Activated CD8-positive, alpha-beta memory T cell treated with anti-CD3 and anti-CD28 coated beads, Interleukin-2, amount 10 ng/mL, durations not matched to agents 7 days and 5 days (primary cell): ENCODE results near the gene GPC6. TPM values are rescaled to one million over a fixed set of nuclear protein-coding genes. Genes with fewer than 3 reads are reported as not detected.

Experiments used
- ATAC-seq: fragments of 150-1000 bp; cut with Tn5 transposase; one replicate; pipeline ENCODE4 v1.10.0; 2021; ENCODE audit warnings: moderate library complexity
- CTCF ChIA-PET: fragments of 350-600 bp; sonication (Branson Sonifier 250); formaldehyde crosslinking; loops from one replicate; lab custom pipeline; 2021; ENCODE audit warnings: antibody characterized with exemption; lab: Charles Lee
- DNase-seq: peaks from one replicate; pipeline ENCODE4 v3.0.0-alpha.2; 2020
- H3K27ac Mint-ChIP-seq: one replicate; pipeline ENCODE4 v1.8.0; 2021; ENCODE audit warnings: mild to moderate bottlenecking, mixed read lengths
- H3K27me3 Mint-ChIP-seq: one replicate; pipeline ENCODE4 v1.8.0; 2021; ENCODE audit warnings: mixed read lengths
- H3K36me3 Mint-ChIP-seq: one replicate; pipeline ENCODE4 v1.8.0; 2021; ENCODE audit warnings: mild to moderate bottlenecking, mixed read lengths
- H3K4me1 Mint-ChIP-seq: one replicate; pipeline ENCODE4 v1.8.0; 2021; ENCODE audit warnings: mixed read lengths
- H3K4me3 Mint-ChIP-seq: one replicate; pipeline ENCODE4 v1.8.0; 2021; ENCODE audit warnings: mild to moderate bottlenecking, moderate library complexity, mixed read lengths
- H3K9me3 Mint-ChIP-seq: one replicate; pipeline ENCODE4 v1.8.0; 2022; ENCODE audit warnings: low read depth, mixed read lengths
- total RNA-seq, 2 experiments: library from RNA; stranded (reverse); gene quantifications; one replicate each; pipeline ENCODE4 v1.2.3, GENCODE V29; 2021

The GPC6 gene
- total RNA-seq, 2 experiments from 2014 or later = not detected

- Mint-ChIP-seq H3K36me3 (no peaks in the 10 kb centered on the region), H3K27me3 (no peaks in the 10 kb centered on the region), H3K4me1 (no peaks in the 10 kb centered on the region), H3K9me3 (no peaks in the 10 kb centered on the region), H3K4me3 (no peak overlapping the region), H3K27ac (no peak overlapping the region)
- DNase-seq (no peak), ATAC-seq (no peak)
- CTCF ChIA-PET = no interaction called here
Observed at GRCh38 chr13:93925990-93926389, 699.4 kb downstream of the GPC6 start.

- Mint-ChIP-seq H3K4me3 (no peak overlapping the region), H3K27ac (no peak overlapping the region), H3K9me3 (no peaks in the 10 kb centered on the region), H3K27me3 (no peaks in the 10 kb centered on the region), H3K36me3 (no peaks in the 10 kb centered on the region), H3K4me1 (no peaks in the 10 kb centered on the region)
- no peak for ATAC-seq
- CTCF ChIA-PET = no interaction called here
- no peak for DNase-seq
Observed at GRCh38 chr13:93926425-93926824, 699.8 kb downstream of the GPC6 start.

- H3K27ac Mint-ChIP-seq = no peak overlapping the region
- no peaks in the 10 kb centered on the region for H3K27me3 Mint-ChIP-seq
- no peaks in the 10 kb centered on the region for H3K36me3 Mint-ChIP-seq
- H3K4me1 Mint-ChIP-seq = no peaks in the 10 kb centered on the region
- no peak for DNase-seq
- CTCF ChIA-PET = no interaction called here
- H3K4me3 Mint-ChIP-seq = no peak overlapping the region
- ATAC-seq = no peak
- H3K9me3 Mint-ChIP-seq = no peaks in the 10 kb centered on the region
Observed at GRCh38 chr13:93927431-93927830, 700.8 kb downstream of the GPC6 start.

- no peak overlapping the region for H3K4me3 Mint-ChIP-seq
- H3K4me1 Mint-ChIP-seq = no peaks in the 10 kb centered on the region
- DNase-seq = no peak
- H3K27me3 Mint-ChIP-seq = no peaks in the 10 kb centered on the region
- ATAC-seq = no peak
- CTCF ChIA-PET = no interaction called here
- H3K27ac Mint-ChIP-seq = no peak overlapping the region
- no peaks in the 10 kb centered on the region for H3K9me3 Mint-ChIP-seq
- no peaks in the 10 kb centered on the region for H3K36me3 Mint-ChIP-seq
Observed at GRCh38 chr13:93932901-93933300, 706.3 kb downstream of the GPC6 start.

- no peaks in the 10 kb centered on the region for H3K4me1 Mint-ChIP-seq
- CTCF ChIA-PET = no interaction called here
- H3K9me3 Mint-ChIP-seq = no peaks in the 10 kb centered on the region
- no peak for DNase-seq
- no peak overlapping the region for H3K4me3 Mint-ChIP-seq
- ATAC-seq = no peak
- no peak overlapping the region for H3K27ac Mint-ChIP-seq
- H3K36me3 Mint-ChIP-seq = no peaks in the 10 kb centered on the region
- H3K27me3 Mint-ChIP-seq = no peaks in the 10 kb centered on the region
Observed at GRCh38 chr13:93936901-93937300, 710.3 kb downstream of the GPC6 start.

GRCh38 chr13:93941444-93941843, 714.8 kb downstream of the GPC6 start:
- H3K4me1 Mint-ChIP-seq = no peaks in the 10 kb centered on the region
- no peak overlapping the region for H3K4me3 Mint-ChIP-seq
- no peaks in the 10 kb centered on the region for H3K27me3 Mint-ChIP-seq
- H3K9me3 Mint-ChIP-seq = no peaks in the 10 kb centered on the region
- ATAC-seq (no peak), DNase-seq (no peak)
- CTCF ChIA-PET = no interaction called here
- no peak overlapping the region for H3K27ac Mint-ChIP-seq
- H3K36me3 Mint-ChIP-seq = no peaks in the 10 kb centered on the region

GRCh38 chr13:93942016-93942415, 715.4 kb downstream of the GPC6 start:
- no peaks in the 10 kb centered on the region for H3K4me1 Mint-ChIP-seq
- ATAC-seq = no peak
- DNase-seq = no peak
- H3K4me3 Mint-ChIP-seq = no peak overlapping the region
- H3K27ac Mint-ChIP-seq = no peak overlapping the region
- CTCF ChIA-PET = no interaction called here
- no peaks in the 10 kb centered on the region for H3K27me3 Mint-ChIP-seq
- H3K9me3 Mint-ChIP-seq = no peaks in the 10 kb centered on the region
- no peaks in the 10 kb centered on the region for H3K36me3 Mint-ChIP-seq

GRCh38 chr13:93945621-93946020, 719.0 kb downstream of the GPC6 start:
- no peak for DNase-seq
- CTCF ChIA-PET = no interaction called here
- H3K36me3 Mint-ChIP-seq = no peaks in the 10 kb centered on the region
- no peaks in the 10 kb centered on the region for H3K4me1 Mint-ChIP-seq
- H3K27me3 Mint-ChIP-seq = no peaks in the 10 kb centered on the region
- no peak overlapping the region for H3K4me3 Mint-ChIP-seq
- H3K9me3 Mint-ChIP-seq = no peaks in the 10 kb centered on the region
- no peak overlapping the region for H3K27ac Mint-ChIP-seq
- no peak for ATAC-seq

GRCh38 chr13:93946994-93947393, 720.4 kb downstream of the GPC6 start:
- ATAC-seq = no peak

GRCh38 chr13:93947651-93948050, 721.0 kb downstream of the GPC6 start:
- Mint-ChIP-seq H3K36me3 (no peaks in the 10 kb centered on the region), H3K4me1 (no peaks in the 10 kb centered on the region), H3K4me3 (no peak overlapping the region), H3K9me3 (no peaks in the 10 kb centered on the region), H3K27me3 (no peaks in the 10 kb centered on the region), H3K27ac (no peak overlapping the region)
- DNase-seq (no peak), ATAC-seq (no peak)
- CTCF ChIA-PET = no interaction called here

More at GRCh38 chr13:93946994-93947393, 720.4 kb downstream of the GPC6 start:
- H3K9me3 Mint-ChIP-seq = no peaks in the 10 kb centered on the region
- CTCF ChIA-PET = no interaction called here
- no peaks in the 10 kb centered on the region for H3K4me1 Mint-ChIP-seq
- DNase-seq = no peak
- H3K4me3 Mint-ChIP-seq = no peak overlapping the region
- no peak overlapping the region for H3K27ac Mint-ChIP-seq
- H3K36me3 Mint-ChIP-seq = no peaks in the 10 kb centered on the region
- no peaks in the 10 kb centered on the region for H3K27me3 Mint-ChIP-seq

- Mint-ChIP-seq H3K4me3 (no peak overlapping the region), H3K27ac (no peak overlapping the region), H3K27me3 (no peaks in the 10 kb centered on the region), H3K4me1 (no peaks in the 10 kb centered on the region), H3K36me3 (no peaks in the 10 kb centered on the region), H3K9me3 (no peaks in the 10 kb centered on the region)
- ATAC-seq = no peak
- CTCF ChIA-PET = no interaction called here
- DNase-seq = no peak
Observed at GRCh38 chr13:93948162-93948922, 721.7 kb downstream of the GPC6 start.

GRCh38 chr13:93951108-93951507, 724.5 kb downstream of the GPC6 start:
- ATAC-seq (no peak), DNase-seq (no peak)
- H3K27me3 Mint-ChIP-seq = no peaks in the 10 kb centered on the region
- no peak overlapping the region for H3K4me3 Mint-ChIP-seq
- CTCF ChIA-PET = no interaction called here
- H3K36me3 Mint-ChIP-seq = no peaks in the 10 kb centered on the region
- H3K9me3 Mint-ChIP-seq = no peaks in the 10 kb centered on the region
- H3K4me1 Mint-ChIP-seq = no peaks in the 10 kb centered on the region
- no peak overlapping the region for H3K27ac Mint-ChIP-seq

- Mint-ChIP-seq H3K27ac (no peak overlapping the region), H3K4me1 (no peaks in the 10 kb centered on the region), H3K9me3 (no peaks in the 10 kb centered on the region), H3K4me3 (no peak overlapping the region), H3K36me3 (no peaks in the 10 kb centered on the region), H3K27me3 (no peaks in the 10 kb centered on the region)
- CTCF ChIA-PET = no interaction called here
- no peak for DNase-seq
- no peak for ATAC-seq
Observed at GRCh38 chr13:93951951-93952350, 725.3 kb downstream of the GPC6 start.

- CTCF ChIA-PET = no interaction called here
- H3K4me1 Mint-ChIP-seq = no peaks in the 10 kb centered on the region
- H3K36me3 Mint-ChIP-seq = no peaks in the 10 kb centered on the region
- DNase-seq (no peak), ATAC-seq (no peak)
- H3K27me3 Mint-ChIP-seq = no peaks in the 10 kb centered on the region
- H3K9me3 Mint-ChIP-seq = no peaks in the 10 kb centered on the region
- H3K4me3 Mint-ChIP-seq = no peak overlapping the region
- no peak overlapping the region for H3K27ac Mint-ChIP-seq
Observed at GRCh38 chr13:93953841-93954240, 727.2 kb downstream of the GPC6 start.
